Measurements from ENCODE around the gene GNAQ. TPM values are rescaled to one million over a fixed set of nuclear protein-coding genes. Genes with fewer than 3 reads are reported as not detected.

Gene GNAQ
- total RNA-seq, 1 experiment from 2014 or later = 48.6 TPM

GRCh38 chr9:77748214-77748772, 283.3 kb downstream of the GNAQ start:
- H4K8ac ChIP-seq (replicated peaks; ENCODE audit: insufficient read length, low read depth, low read length) = no peak overlapping the region
- no peaks in the 10 kb centered on the region for H3K27me3 ChIP-seq (ENCODE audit: insufficient read depth, low read length)
- DNase-seq = no peak
- H3K4ac ChIP-seq (ENCODE audit: low read depth, low read length) = no peak overlapping the region
- H3K27ac Mint-ChIP-seq = no peak overlapping the region
- no peaks in the 10 kb centered on the region for H3K4me1 ChIP-seq (ENCODE audit: insufficient read depth, low read length)
- H3K18ac ChIP-seq (ENCODE audit: insufficient read length, low read depth, low read length) = no peak overlapping the region
- H2BK15ac ChIP-seq (ENCODE audit: low read depth, low read length) = no peak overlapping the region
- no peaks in the 10 kb centered on the region for H3K9me3 ChIP-seq (ENCODE audit: control insufficient read depth, low read depth, low read length)
- no peak overlapping the region for H3K23ac ChIP-seq (ENCODE audit: insufficient read length, low read depth, low read length)
- no peaks in the 10 kb centered on the region for H3K27me3 Mint-ChIP-seq (ENCODE audit: low read depth)
- H3K4me3 Mint-ChIP-seq = no peak overlapping the region
- TF ChIP-seq CTCF (conservative IDR thresholded peaks at IDR 0.05) = no peak
- no peak overlapping the region for H2BK20ac ChIP-seq (ENCODE audit: low read depth, low read length, poor library complexity, severe bottlenecking)
- H3T11ph ChIP-seq (ENCODE audit: low read length) = no peak overlapping the region
- H3K14ac ChIP-seq (ENCODE audit: insufficient read depth, low read length) = no peak overlapping the region
- H3K27ac ChIP-seq (ENCODE audit: insufficient read length, low read depth, low read length) = no peak overlapping the region
- no peak overlapping the region for H3K9ac ChIP-seq (ENCODE audit: extremely low read depth, insufficient read length, low read length)
- no peak overlapping the region for H3K56ac ChIP-seq (ENCODE audit: insufficient read length, low read depth, low read length)
- H3K79me2 ChIP-seq (ENCODE audit: insufficient read depth, low read length) = no peaks in the 10 kb centered on the region
- no peak overlapping the region for H2AK5ac ChIP-seq (ENCODE audit: insufficient read length, low read length)
- no peak overlapping the region for H2BK120ac ChIP-seq (ENCODE audit: low read depth, low read length, poor library complexity, severe bottlenecking)
- H3K79me1 ChIP-seq (ENCODE audit: insufficient read depth, low read depth, low read length, poor library complexity, severe bottlenecking) = no peaks in the 10 kb centered on the region
- H3K23me2 ChIP-seq (ENCODE audit: insufficient read length, low read depth, low read length, poor library complexity, severe bottlenecking) = no peaks in the 10 kb centered on the region
- H3K36me3 Mint-ChIP-seq (ENCODE audit: insufficient read depth in 1 of 3, low read depth in 3 of 3) = peaks cover 2 to 3% (median 3%) of the 10 kb centered on the region in 3 experiments; a peak in 4 of 7 replicates
- no peak overlapping the region for H2BK5ac ChIP-seq (ENCODE audit: insufficient read length, low read length)
- no peak overlapping the region for H4K91ac ChIP-seq (ENCODE audit: insufficient read length, low read depth, low read length)
- no peak overlapping the region for H3K4me2 ChIP-seq (ENCODE audit: insufficient read depth, insufficient read length, low read length)
- no peak overlapping the region for H2AFZ ChIP-seq (ENCODE audit: low read length)
- H3K4me1 Mint-ChIP-seq = peaks cover 33 to 34% of the 10 kb centered on the region in 2 experiments
- H3K9me3 Mint-ChIP-seq = no peaks in the 10 kb centered on the region
- no peak overlapping the region for H4K5ac ChIP-seq (ENCODE audit: insufficient read length, low read depth, low read length)
- H4K20me1 ChIP-seq (ENCODE audit: control insufficient read depth, insufficient read depth, insufficient read length) = no peaks in the 10 kb centered on the region
- no peak overlapping the region for H2BK12ac ChIP-seq (ENCODE audit: insufficient read length, low read depth, low read length)
